Measurements from ENCODE around the gene PLEKHD1. TPM values are rescaled to one million over a fixed set of nuclear protein-coding genes. Genes with fewer than 3 reads are reported as not detected.

The PLEKHD1 gene
- total RNA-seq, 1 experiment from 2014 or later, result 0.37 TPM

- ChIA-PET CTCF (no interaction called here), POLR2A (ENCODE audit: low non-redundant PET) (no interaction called here)
- no peaks in the 10 kb centered on the region for H3K9me3 ChIP-seq (ENCODE audit: low read depth, low read length, poor library complexity, severe bottlenecking)
- H3K36me3 ChIP-seq (ENCODE audit: insufficient read depth, low read length, poor library complexity, severe bottlenecking), result no peaks in the 10 kb centered on the region
- DNase-seq (ENCODE audit: low spot score), result no peak
- intact Hi-C loops (cut with micrococcal nuclease; ENCODE audit: unreplicated experiment), result no loop called here
- H3K27me3 ChIP-seq (replicated peaks; ENCODE audit: insufficient read depth, low read depth, low read length, poor library complexity), result no peaks in the 10 kb centered on the region
- no peak overlapping the region for H3K4me3 ChIP-seq (ENCODE audit: low read depth, low read length, poor library complexity, severe bottlenecking)
- no peaks in the 10 kb centered on the region for H3K4me1 ChIP-seq (ENCODE audit: insufficient read depth, low read length, poor library complexity, severe bottlenecking)
- TF ChIP-seq, protein P1, sequence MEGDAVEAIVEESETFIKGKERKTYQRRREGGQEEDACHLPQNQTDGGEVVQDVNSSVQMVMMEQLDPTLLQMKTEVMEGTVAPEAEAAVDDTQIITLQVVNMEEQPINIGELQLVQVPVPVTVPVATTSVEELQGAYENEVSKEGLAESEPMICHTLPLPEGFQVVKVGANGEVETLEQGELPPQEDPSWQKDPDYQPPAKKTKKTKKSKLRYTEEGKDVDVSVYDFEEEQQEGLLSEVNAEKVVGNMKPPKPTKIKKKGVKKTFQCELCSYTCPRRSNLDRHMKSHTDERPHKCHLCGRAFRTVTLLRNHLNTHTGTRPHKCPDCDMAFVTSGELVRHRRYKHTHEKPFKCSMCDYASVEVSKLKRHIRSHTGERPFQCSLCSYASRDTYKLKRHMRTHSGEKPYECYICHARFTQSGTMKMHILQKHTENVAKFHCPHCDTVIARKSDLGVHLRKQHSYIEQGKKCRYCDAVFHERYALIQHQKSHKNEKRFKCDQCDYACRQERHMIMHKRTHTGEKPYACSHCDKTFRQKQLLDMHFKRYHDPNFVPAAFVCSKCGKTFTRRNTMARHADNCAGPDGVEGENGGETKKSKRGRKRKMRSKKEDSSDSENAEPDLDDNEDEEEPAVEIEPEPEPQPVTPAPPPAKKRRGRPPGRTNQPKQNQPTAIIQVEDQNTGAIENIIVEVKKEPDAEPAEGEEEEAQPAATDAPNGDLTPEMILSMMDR (conservative IDR thresholded peaks at IDR 0.05; ENCODE audit: low read depth, low read length), result no peak
- no peak for TF ChIP-seq EZH2 (IDR thresholded peaks at IDR 0.05; ENCODE audit: borderline replicate concordance, low read depth, low read length, poor library complexity, severe bottlenecking)
- no peak overlapping the region for H3K27ac ChIP-seq (ENCODE audit: low read depth, low read length, poor library complexity, severe bottlenecking)
- no TSS peak for BruUV-seq (replicated peaks)
Measured at GRCh38 chr14:69522026-69522425, 37.5 kb downstream of the PLEKHD1 start.

DNA sequence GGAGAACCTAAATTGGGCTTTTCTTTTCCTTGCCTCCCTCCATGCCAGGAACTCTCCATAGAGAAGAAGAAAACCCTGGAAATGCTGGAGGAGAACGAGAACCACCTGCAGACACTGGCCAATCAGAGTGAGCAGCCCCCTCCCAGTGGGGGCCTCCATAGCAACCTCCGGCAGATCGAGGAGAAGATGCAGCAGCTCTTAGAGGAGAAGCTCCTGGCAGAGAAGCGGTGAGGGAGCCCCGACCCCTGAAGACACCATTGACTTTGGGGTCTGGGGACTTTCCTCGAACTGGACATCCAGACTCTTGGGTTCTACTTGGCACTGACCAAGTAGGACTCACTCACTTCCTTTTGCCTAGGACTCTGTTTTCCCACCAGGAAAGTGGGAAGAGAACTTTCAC is 41.4 kb downstream of the PLEKHD1 start:
- ChIA-PET POLR2A (ENCODE audit: low non-redundant PET) (no interaction called here), CTCF (interaction anchor here (1.8 kb wide), 1 partner anchor 9 kb away, joined by 6 read pairs; no protein-coding TSS in a partner anchor)
- Histone ChIP-seq H3K4me3 (ENCODE audit: low read depth, low read length, poor library complexity, severe bottlenecking) (no peak overlapping the region), H3K36me3 (ENCODE audit: insufficient read depth, low read length, poor library complexity, severe bottlenecking) (no peaks in the 10 kb centered on the region), H3K4me1 (ENCODE audit: insufficient read depth, low read length, poor library complexity, severe bottlenecking) (no peaks in the 10 kb centered on the region), H3K27ac (ENCODE audit: low read depth, low read length, poor library complexity, severe bottlenecking) (no peak overlapping the region), H3K27me3 (replicated peaks; ENCODE audit: insufficient read depth, low read depth, low read length, poor library complexity) (no peaks in the 10 kb centered on the region), H3K9me3 (ENCODE audit: low read depth, low read length, poor library complexity, severe bottlenecking) (no peaks in the 10 kb centered on the region)
- no peak for DNase-seq (ENCODE audit: low spot score)
- intact Hi-C loops (cut with micrococcal nuclease; ENCODE audit: unreplicated experiment), result no loop called here
- TF ChIP-seq, protein P1 (conservative IDR thresholded peaks at IDR 0.05; ENCODE audit: low read depth, low read length), result no peak
- no peak for TF ChIP-seq EZH2 (IDR thresholded peaks at IDR 0.05; ENCODE audit: borderline replicate concordance, low read depth, low read length, poor library complexity, severe bottlenecking)
- BruUV-seq (replicated peaks), result no TSS peak

- TF ChIP-seq EZH2 (IDR thresholded peaks at IDR 0.05; ENCODE audit: borderline replicate concordance, low read depth, low read length, poor library complexity, severe bottlenecking), result no peak
- TF ChIP-seq, protein P1 (conservative IDR thresholded peaks at IDR 0.05; ENCODE audit: low read depth, low read length), result no peak
- ChIA-PET CTCF (no interaction called here), POLR2A (ENCODE audit: low non-redundant PET) (no interaction called here)
- Histone ChIP-seq H3K4me1 (ENCODE audit: insufficient read depth, low read length, poor library complexity, severe bottlenecking) (no peaks in the 10 kb centered on the region), H3K36me3 (ENCODE audit: insufficient read depth, low read length, poor library complexity, severe bottlenecking) (no peaks in the 10 kb centered on the region), H3K27ac (ENCODE audit: low read depth, low read length, poor library complexity, severe bottlenecking) (no peak overlapping the region), H3K27me3 (replicated peaks; ENCODE audit: insufficient read depth, low read depth, low read length, poor library complexity) (peaks cover 5% of the 10 kb centered on the region), H3K9me3 (ENCODE audit: low read depth, low read length, poor library complexity, severe bottlenecking) (no peaks in the 10 kb centered on the region), H3K4me3 (ENCODE audit: low read depth, low read length, poor library complexity, severe bottlenecking) (no peak overlapping the region)
- no peak for DNase-seq (ENCODE audit: low spot score)
- intact Hi-C loops (cut with micrococcal nuclease; ENCODE audit: unreplicated experiment), result no loop called here
- BruUV-seq (replicated peaks), result no TSS peak
Measured at GRCh38 chr14:69527635-69528034, 43.1 kb downstream of the PLEKHD1 start.
